B cell (primary cell): ENCODE measurements around the gene TPSG1. TPM values are rescaled to one million over a fixed set of nuclear protein-coding genes. Genes with fewer than 3 reads are reported as not detected.
A peak's percentile ranks its signal among the peaks of the same experiment; 100 is the strongest.
"Not testable (repeated sequence)": the region's sequence is repeated elsewhere in the genome, so short reads cannot be mapped to it uniquely, and the experiment has no call there.

Source experiments
- ATAC-seq: fragments of 200-7000 bp; cut with Tn5 transposase; one replicate; pipeline ENCODE4 v1.10.0; 2021; ENCODE audit warnings: low read depth, mild to moderate bottlenecking, moderate number of reproducible peaks, moderate library complexity
- CTCF ChIA-PET: fragments of 350-600 bp; sonication (Branson Sonifier 250); formaldehyde crosslinking; loops from one replicate; lab custom pipeline; 2021; ENCODE audit warnings: antibody characterized with exemption, inconsistent platforms; lab: Charles Lee
- POLR2A ChIA-PET: fragments of 350-600 bp; sonication (Branson Sonifier 250); formaldehyde crosslinking; loops from one replicate; lab custom pipeline; 2021; ENCODE audit warnings: antibody characterized with exemption; lab: Charles Lee
- DNase-seq: peaks from one replicate; pipeline ENCODE4 v3.0.0; 2013
- H2AFZ ChIP-seq: 2 replicates; pipeline ENCODE4 v1.6.1; 2012; ENCODE audit warnings: mild to moderate bottlenecking, low read depth, low read length; ENCODE audit not compliant: insufficient read depth, poor library complexity, severe bottlenecking
- H3K27ac ChIP-seq, 2 donors: 1 replicate in 1 of 2; 2 replicates in 1 of 2; pipeline ENCODE4 v1.5.1; 2012 to 2013; ENCODE audit warnings: low read length in 2 of 2, mild to moderate bottlenecking in 2 of 2, moderate library complexity in 1 of 2
- H3K27me3 ChIP-seq, 4 experiments: fragments of 200-600 bp in 1 of 4; sonication (generic) in 1 of 4; replicated peaks in 1 of 4; 1 replicate in 2 of 4; 2 replicates in 2 of 4; pipeline versions ENCODE4 v1.6.1 to v1.7.0; 2013 to 2016; ENCODE audit warnings: low read length in 3 of 4, mild to moderate bottlenecking in 2 of 4, mixed read lengths in 1 of 4, moderate library complexity in 1 of 4; ENCODE audit not compliant: insufficient read depth in 4 of 4, control insufficient read depth in 3 of 4; ENCODE audit errors: control extremely low read depth in 1 of 4
- H3K36me3 ChIP-seq, 2 experiments: replicated peaks in 1 of 2; 1 replicate in 1 of 2; 2 replicates in 1 of 2; pipeline versions ENCODE4 v1.6.1 to v1.7.1; 2013; ENCODE audit warnings: low read length in 1 of 2; ENCODE audit not compliant: insufficient read depth in 2 of 2, control insufficient read depth in 1 of 2; ENCODE audit errors: control extremely low read depth in 1 of 2, extremely low read depth in 1 of 2
- H3K4me1 ChIP-seq, 2 donors: fragments of 200-600 bp in 1 of 2; sonication (generic) in 1 of 2; 1 replicate in 1 of 2; 2 replicates in 1 of 2; pipeline versions ENCODE4 v1.5.1 to v1.6.1; 2013 to 2017; ENCODE audit warnings: low read length in 2 of 2; ENCODE audit not compliant: control insufficient read depth in 2 of 2, insufficient read depth in 2 of 2
- H3K4me2 ChIP-seq: replicated peaks from 2 replicates; pipeline ENCODE3; 2012; ENCODE audit warnings: mild to moderate bottlenecking, low read depth, low read length; ENCODE audit not compliant: poor library complexity, severe bottlenecking
- H3K4me3 ChIP-seq, 5 experiments: fragments of 200-600 bp in 1 of 5; sonication (generic) in 1 of 5; 1 replicate in 3 of 5; 2 replicates in 2 of 5; pipeline versions ENCODE4 v1.5.1 to v1.7.0; 2011 to 2016; ENCODE audit warnings: low read length in 4 of 5, mild to moderate bottlenecking in 4 of 5, low read depth in 2 of 5, control low read depth in 1 of 5, moderate library complexity in 1 of 5; ENCODE audit not compliant: insufficient read depth in 1 of 5; ENCODE audit errors: control extremely low read depth in 1 of 5, extremely low read depth in 1 of 5
- H3K79me2 ChIP-seq: fragments of 200-600 bp; sonication (generic); one replicate; pipeline ENCODE4 v1.6.0; 2016; ENCODE audit warnings: low read length; ENCODE audit not compliant: control insufficient read depth, insufficient read depth
- H3K9ac ChIP-seq: fragments of 200-600 bp; sonication (generic); 2 replicates; pipeline ENCODE4 v1.6.1; 2017; ENCODE audit warnings: mild to moderate bottlenecking, low read length, moderate library complexity
- H3K9me3 ChIP-seq, 3 donors: one replicate each; pipeline versions ENCODE4 v1.6.1 to v1.7.1; 2013; ENCODE audit warnings: low read length in 2 of 3; ENCODE audit not compliant: control insufficient read depth in 2 of 3, insufficient read depth in 1 of 3; ENCODE audit errors: control extremely low read depth in 1 of 3
- H4K20me1 ChIP-seq: 2 replicates; pipeline ENCODE4 v1.6.0; 2012; ENCODE audit warnings: mild to moderate bottlenecking, low read length; ENCODE audit not compliant: insufficient read depth, control insufficient read depth, poor library complexity, severe bottlenecking
- H3K27ac Mint-ChIP-seq: one replicate; pipeline ENCODE4 v1.8.0; 2021; ENCODE audit warnings: mixed read lengths
- H3K27me3 Mint-ChIP-seq: one replicate; pipeline ENCODE4 v1.8.0; 2021; ENCODE audit warnings: mixed read lengths
- H3K4me1 Mint-ChIP-seq: one replicate; pipeline ENCODE4 v1.8.0; 2021; ENCODE audit warnings: mixed read lengths
- H3K4me3 Mint-ChIP-seq: one replicate; pipeline ENCODE4 v1.8.0; 2021; ENCODE audit warnings: mixed read lengths
- H3K9me3 Mint-ChIP-seq: one replicate; pipeline ENCODE4 v1.8.0; 2022; ENCODE audit warnings: mixed read lengths; ENCODE audit not compliant: insufficient read depth
- WGBS: methylation state at CpG from one replicate; pipeline ENCODE4 v1.1.5; 2013; ENCODE audit warnings: missing lambda C conversion rate; ENCODE audit not compliant: insufficient coverage; 5-methylcytosine and 5-hydroxymethylcytosine counted together
- intact Hi-C: fragments of 100-400 bp; cut with micrococcal nuclease; formaldehyde crosslinking; loops from one replicate; pipeline ENCODE4 v1.10.0; 2022
- polyA plus RNA-seq: library from polyadenylated mRNA; depleted of rRNA; stranded (reverse); fragments of >200 nt; gene quantifications from 2 replicates; pipeline ENCODE4 v1.2.3, GENCODE V29; 2012
- total RNA-seq, 2 donors: library from RNA; stranded (reverse); fragments of 120-200 nt in 1 of 2; gene quantifications; 1 replicate in 1 of 2; 2 replicates in 1 of 2; pipeline versions ENCODE4 v1.2.3 to v1.2.4, GENCODE V29; 2013 to 2022

Gene TPSG1
- total and polyA plus RNA-seq, 2 donors (not counting 1 experiment from before 2014, with no cell fraction given) = not detected

- H2AFZ ChIP-seq, H3K27me3 Mint-ChIP-seq, ATAC-seq, CTCF ChIA-PET, H3K4me1 Mint-ChIP-seq, H3K4me3 ChIP-seq, DNase-seq, H3K36me3 ChIP-seq, H3K4me2 ChIP-seq, H3K79me2 ChIP-seq, H3K9me3 Mint-ChIP-seq, H3K4me3 Mint-ChIP-seq, H3K27ac Mint-ChIP-seq, H4K20me1 ChIP-seq, H3K27ac ChIP-seq, H3K4me1 ChIP-seq, H3K9ac ChIP-seq, intact Hi-C loops, H3K9me3 ChIP-seq: not testable (repeated sequence)
- H3K27me3 ChIP-seq = peaks cover 0 to 28% (median 4%) of the 10 kb centered on the region in 4 experiments
- 100% methylated on average over 2 of the region's 3 CpGs for WGBS
- POLR2A ChIA-PET = interaction anchor here (0.7 kb wide), 1 partner anchor 470 kb away, joined by 6 read pairs; no protein-coding TSS in a partner anchor
Measured at GRCh38 chr16:1254821-1255220, 29.8 kb upstream of the TPSG1 start.

GRCh38 chr16:1253701-1254364 is 28.8 kb upstream of the TPSG1 start:
- CTCF ChIA-PET, H3K4me3 ChIP-seq, H3K4me2 ChIP-seq, H3K4me1 Mint-ChIP-seq, POLR2A ChIA-PET, H3K4me3 Mint-ChIP-seq, H3K4me1 ChIP-seq, DNase-seq, H3K9me3 ChIP-seq, H3K79me2 ChIP-seq, H3K27ac ChIP-seq, intact Hi-C loops, H3K36me3 ChIP-seq, H3K9me3 Mint-ChIP-seq, H3K27me3 Mint-ChIP-seq, H2AFZ ChIP-seq, H4K20me1 ChIP-seq, H3K9ac ChIP-seq, ATAC-seq, H3K27ac Mint-ChIP-seq: not testable (repeated sequence)
- peaks cover 0 to 18% (median under 1%) of the 10 kb centered on the region in 4 experiments for H3K27me3 ChIP-seq
- WGBS = no CpG with 5 or more reads among the region's 47 CpGs

DNA sequence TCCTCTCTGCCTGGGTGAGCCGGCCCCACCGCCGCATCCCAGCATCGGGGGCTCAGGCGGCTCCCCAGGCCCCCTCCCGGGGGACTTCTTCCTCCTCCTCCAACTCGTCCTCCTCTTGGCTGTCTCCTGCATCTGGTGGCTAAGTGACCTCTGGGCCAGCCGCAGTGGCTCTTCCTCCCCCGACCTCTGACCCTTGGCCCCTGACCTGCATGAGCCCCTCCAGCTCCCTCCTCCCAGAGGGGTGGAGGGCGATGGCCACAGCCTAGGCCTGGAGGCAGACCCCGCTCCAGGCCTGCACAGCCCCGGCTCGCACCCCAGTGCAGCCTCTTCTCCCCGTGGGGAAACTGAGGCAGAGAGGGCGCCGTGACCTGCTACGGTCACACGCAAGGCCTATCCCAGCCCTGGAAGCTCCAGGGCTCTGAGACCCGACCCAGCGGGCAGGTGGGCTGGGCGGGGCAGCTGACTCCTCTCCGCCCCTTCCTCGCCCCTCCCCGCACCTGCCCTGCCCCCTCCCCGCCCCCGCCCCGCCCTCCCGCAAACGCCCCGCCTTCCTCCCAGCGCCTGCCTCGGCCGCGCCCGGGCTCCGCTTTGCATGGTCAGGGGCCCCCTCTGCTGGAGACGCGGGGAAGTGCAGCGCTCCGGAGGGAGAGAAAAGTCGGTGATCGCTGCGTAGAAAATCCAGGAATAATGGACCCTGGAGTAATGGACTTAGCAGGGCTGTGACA is 24.1 kb upstream of the TPSG1 start:
- peak; percentile 97 for ATAC-seq
- H3K9ac ChIP-seq, POLR2A ChIA-PET, H2AFZ ChIP-seq, H3K27me3 ChIP-seq, H3K4me1 Mint-ChIP-seq, H3K27ac Mint-ChIP-seq, H3K4me3 Mint-ChIP-seq, H3K9me3 Mint-ChIP-seq, CTCF ChIA-PET, H3K27me3 Mint-ChIP-seq, H3K79me2 ChIP-seq, H4K20me1 ChIP-seq, H3K4me3 ChIP-seq, H3K4me2 ChIP-seq, DNase-seq, H3K27ac ChIP-seq, H3K9me3 ChIP-seq, H3K36me3 ChIP-seq, intact Hi-C loops, H3K4me1 ChIP-seq: not testable (repeated sequence)
- WGBS = no CpG with 5 or more reads among the region's 43 CpGs
